ENCODE results near the gene MMP17.

The MMP17 gene

GRCh38 chr12:131795690-131796410 lies 32.3 kb upstream of the MMP17 start:
- no peaks in the 10 kb centered on the region for H3K27me3 ChIP-seq
- H3K27ac ChIP-seq: peak overlapping the region in 6 of 11 experiments; percentile 11 to 63 (median 42); a peak in 6 of 22 replicates
- peaks cover 50 to 86% (median 73%) of the 10 kb centered on the region in 11 experiments for H3K36me3 ChIP-seq
- H3K4me1 ChIP-seq: peaks cover 28 to 78% (median 71%) of the 10 kb centered on the region in 10 experiments
- H3K9ac ChIP-seq: peak overlapping the region in 7 of 11 experiments; percentile 17 to 56 (median 41); a peak in 6 of 22 replicates
- no peak for TF ChIP-seq Cebpa-rat (IDR thresholded peaks at IDR 0.05)
- peak overlapping the region; percentile 39 to 95 (median 86) for H3K4me2 ChIP-seq
- H3K9me3 ChIP-seq (replicated peaks in 1 of 11): peaks cover 0 to 5% (median 2%) of the 10 kb centered on the region in 11 experiments; a peak in 10 of 22 replicates
- no peak overlapping the region; a peak in 2 of 20 replicates for H3K4me3 ChIP-seq
- H4K20me1 ChIP-seq: peaks cover 0 to 83% (median 32%) of the 10 kb centered on the region in 11 experiments; a peak in 14 of 22 replicates

- H3K27me3 ChIP-seq: no peaks in the 10 kb centered on the region
- H3K4me1 ChIP-seq: peaks cover 29 to 83% (median 76%) of the 10 kb centered on the region in 10 experiments
- peaks cover 45 to 81% (median 68%) of the 10 kb centered on the region in 11 experiments for H3K36me3 ChIP-seq
- no peak overlapping the region; a peak in 1 of 20 replicates for H3K4me3 ChIP-seq
- H3K9ac ChIP-seq: peak overlapping the region in 5 of 11 experiments; percentile 11 to 56 (median 41); a peak in 4 of 22 replicates
- TF ChIP-seq Cebpa-rat (IDR thresholded peaks at IDR 0.05): no peak
- H3K9me3 ChIP-seq (replicated peaks in 1 of 11): no peaks in the 10 kb centered on the region; a peak in 2 of 22 replicates
- H3K4me2 ChIP-seq: peak overlapping the region in 10 of 11 experiments; percentile 39 to 95 (median 86); a peak in 19 of 22 replicates
- peaks cover 0 to 83% (median 32%) of the 10 kb centered on the region in 11 experiments; a peak in 14 of 22 replicates for H4K20me1 ChIP-seq
- H3K27ac ChIP-seq: peak overlapping the region in 5 of 11 experiments; percentile 8 to 63 (median 42); a peak in 7 of 22 replicates
These were observed 31.8 kb upstream of the MMP17 start for GRCh38 chr12:131796411-131796736.

GRCh38 chr12:131796754-131797587 lies 31.2 kb upstream of the MMP17 start:
- Histone ChIP-seq H4K20me1 (peaks cover 0 to 81% (median 32%) of the 10 kb centered on the region in 11 experiments; a peak in 14 of 22 replicates), H3K9ac (peak overlapping the region in 2 of 11 experiments; percentile 10 to 28; a peak in 6 of 22 replicates), H3K27ac (peak overlapping the region in 2 of 11 experiments; percentile 6 to 63; a peak in 3 of 22 replicates), H3K4me1 (peaks cover 29 to 89% (median 82%) of the 10 kb centered on the region in 10 experiments), H3K27me3 (no peaks in the 10 kb centered on the region), H3K9me3 (replicated peaks in 1 of 11) (no peaks in the 10 kb centered on the region), H3K4me3 (no peak overlapping the region), H3K4me2 (peak overlapping the region in 9 of 11 experiments; percentile 55 to 95 (median 91); a peak in 17 of 22 replicates), H3K36me3 (peaks cover 42 to 80% (median 68%) of the 10 kb centered on the region in 11 experiments)
- no peak for TF ChIP-seq Cebpa-rat (IDR thresholded peaks at IDR 0.05)

- peak overlapping the region in 2 of 11 experiments; percentile 6 to 48; a peak in 2 of 22 replicates for H3K27ac ChIP-seq
- peak overlapping the region in 1 of 11 experiments; percentile 28; a peak in 3 of 22 replicates for H3K9ac ChIP-seq
- H3K4me2 ChIP-seq: peak overlapping the region in 8 of 11 experiments; percentile 79 to 95 (median 92); a peak in 16 of 22 replicates
- no peaks in the 10 kb centered on the region for H3K9me3 ChIP-seq (replicated peaks in 1 of 11)
- peaks cover 29 to 94% (median 88%) of the 10 kb centered on the region in 10 experiments for H3K4me1 ChIP-seq
- TF ChIP-seq Cebpa-rat (IDR thresholded peaks at IDR 0.05): no peak
- H3K36me3 ChIP-seq: peaks cover 41 to 80% (median 68%) of the 10 kb centered on the region in 11 experiments
- no peaks in the 10 kb centered on the region for H3K27me3 ChIP-seq
- H4K20me1 ChIP-seq: peaks cover 0 to 76% (median 32%) of the 10 kb centered on the region in 11 experiments; a peak in 14 of 22 replicates
- no peak overlapping the region for H3K4me3 ChIP-seq
These were observed 30.6 kb upstream of the MMP17 start for GRCh38 chr12:131797588-131797934.

DNA sequence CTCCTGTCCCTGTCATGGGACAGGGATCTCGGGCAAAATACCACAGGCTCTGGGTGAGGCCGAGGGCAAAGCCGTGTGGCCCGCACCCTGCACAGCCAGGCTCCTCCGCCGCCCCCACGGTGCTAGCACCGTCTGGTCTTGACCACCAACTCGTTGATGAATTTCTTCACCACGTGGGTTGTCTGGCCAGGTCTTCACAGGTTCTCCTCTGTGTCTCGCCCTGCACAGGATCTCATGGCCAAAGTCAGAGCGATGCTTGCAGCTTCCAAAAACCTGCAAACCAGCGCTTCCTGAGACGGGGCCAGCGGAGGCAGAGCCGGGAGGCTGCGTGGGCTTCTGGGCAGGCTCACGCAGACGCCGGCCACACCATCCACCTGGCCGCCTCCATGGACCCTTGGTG lies 29.0 kb upstream of the MMP17 start:
- no peak overlapping the region; a peak in 1 of 20 replicates for H3K4me3 ChIP-seq
- H3K9me3 ChIP-seq (replicated peaks in 1 of 11): no peaks in the 10 kb centered on the region
- no peak for TF ChIP-seq Cebpa-rat (IDR thresholded peaks at IDR 0.05)
- H3K9ac ChIP-seq: peak overlapping the region in 8 of 11 experiments; percentile 4 to 75 (median 44); a peak in 8 of 22 replicates
- peaks cover 39 to 97% (median 91%) of the 10 kb centered on the region in 10 experiments for H3K4me1 ChIP-seq
- peak overlapping the region; percentile 32 to 95 (median 88); a peak in 21 of 22 replicates for H3K4me2 ChIP-seq
- H4K20me1 ChIP-seq: peaks cover 0 to 62% (median 29%) of the 10 kb centered on the region in 11 experiments; a peak in 14 of 22 replicates
- no peaks in the 10 kb centered on the region for H3K27me3 ChIP-seq
- peaks cover 37 to 69% (median 54%) of the 10 kb centered on the region in 11 experiments for H3K36me3 ChIP-seq
- H3K27ac ChIP-seq: peak overlapping the region in 5 of 11 experiments; percentile 51 to 83 (median 79); a peak in 7 of 22 replicates

DNA sequence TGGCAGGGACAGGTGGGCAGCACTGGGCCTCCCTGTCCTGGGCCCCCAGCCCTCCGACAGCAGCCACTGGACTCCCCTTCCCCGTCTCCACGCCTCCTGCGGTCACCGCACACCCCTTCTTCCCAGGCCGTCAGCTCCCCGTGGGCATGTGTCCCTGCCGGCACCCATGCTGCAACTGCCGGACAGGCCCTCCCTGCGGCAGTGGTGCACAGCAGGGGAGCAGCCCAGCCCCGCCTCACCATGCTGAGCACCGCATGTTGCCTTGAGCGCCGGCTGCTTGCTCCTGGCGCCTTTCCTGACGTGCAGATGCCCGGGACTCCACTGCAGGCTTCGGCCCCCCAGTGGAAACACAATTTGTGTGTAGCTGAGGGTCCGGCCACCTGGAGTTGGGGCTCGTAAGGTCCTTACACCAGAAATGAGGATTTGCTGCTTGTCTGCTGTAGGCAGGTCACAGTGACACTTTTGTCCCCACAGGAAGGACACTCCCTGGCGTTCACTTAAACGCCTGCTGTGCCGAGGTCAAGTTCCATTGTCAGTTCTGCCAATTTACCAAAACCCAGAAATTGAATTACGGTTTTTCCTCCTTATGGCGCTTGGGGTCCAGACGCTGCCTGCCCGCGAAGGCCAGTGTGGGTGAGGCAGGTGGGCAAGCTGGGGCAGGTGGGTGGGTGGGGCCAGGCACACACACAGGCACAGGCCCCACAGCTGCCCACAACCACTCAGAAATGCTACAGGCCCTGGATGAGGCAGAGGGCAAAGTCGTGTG lies 28.2 kb upstream of the MMP17 start:
- H3K27ac ChIP-seq: peak overlapping the region in 9 of 11 experiments; percentile 9 to 83 (median 62); a peak in 16 of 22 replicates
- no peak for TF ChIP-seq Cebpa-rat (IDR thresholded peaks at IDR 0.05)
- H3K9ac ChIP-seq: peak overlapping the region in 9 of 11 experiments; percentile 3 to 75 (median 53); a peak in 14 of 22 replicates
- H3K4me1 ChIP-seq: peaks cover 38 to 93% (median 89%) of the 10 kb centered on the region in 10 experiments
- H3K4me3 ChIP-seq: peak overlapping the region in 5 of 10 experiments; percentile 1 to 19 (median 14); a peak in 4 of 20 replicates
- peaks cover 0 to under 1% (median 0%) of the 10 kb centered on the region in 11 experiments; a peak in 1 of 22 replicates for H3K9me3 ChIP-seq (replicated peaks in 1 of 11)
- peak overlapping the region; percentile 53 to 95 (median 88) for H3K4me2 ChIP-seq
- H4K20me1 ChIP-seq: peaks cover 0 to 53% (median 23%) of the 10 kb centered on the region in 11 experiments; a peak in 14 of 22 replicates
- peaks cover 35 to 61% (median 49%) of the 10 kb centered on the region in 11 experiments for H3K36me3 ChIP-seq
- no peaks in the 10 kb centered on the region for H3K27me3 ChIP-seq

- H3K4me1 ChIP-seq: peaks cover 32 to 86% (median 82%) of the 10 kb centered on the region in 10 experiments
- no peaks in the 10 kb centered on the region for H3K27me3 ChIP-seq
- H4K20me1 ChIP-seq: peaks cover 0 to 47% (median 17%) of the 10 kb centered on the region in 11 experiments; a peak in 12 of 22 replicates
- H3K27ac ChIP-seq: peak overlapping the region in 9 of 11 experiments; percentile 9 to 83 (median 62); a peak in 16 of 22 replicates
- H3K4me2 ChIP-seq: peak overlapping the region; percentile 53 to 95 (median 88)
- peak overlapping the region in 8 of 11 experiments; percentile 27 to 75 (median 58); a peak in 15 of 22 replicates for H3K9ac ChIP-seq
- H3K36me3 ChIP-seq: peaks cover 35 to 56% (median 48%) of the 10 kb centered on the region in 11 experiments
- peak overlapping the region in 5 of 10 experiments; percentile 1 to 19 (median 14); a peak in 2 of 20 replicates for H3K4me3 ChIP-seq
- H3K9me3 ChIP-seq (replicated peaks in 1 of 11): peaks cover 0 to 6% (median 0%) of the 10 kb centered on the region in 11 experiments; a peak in 2 of 22 replicates
- TF ChIP-seq Cebpa-rat (IDR thresholded peaks at IDR 0.05): peak in 2 of 11 experiments; percentile 72 to 73; a peak in 4 of 22 replicates
These were observed 27.5 kb upstream of the MMP17 start for GRCh38 chr12:131800594-131801135.
